ENCODE measurements around the gene PRPF40B. TPM values are rescaled to one million over a fixed set of nuclear protein-coding genes. Genes with fewer than 3 reads are reported as not detected.

Gene PRPF40B
- total and polyA plus RNA-seq, 11 donors: 12.0 to 25.5 (median 20.9) TPM

DNA sequence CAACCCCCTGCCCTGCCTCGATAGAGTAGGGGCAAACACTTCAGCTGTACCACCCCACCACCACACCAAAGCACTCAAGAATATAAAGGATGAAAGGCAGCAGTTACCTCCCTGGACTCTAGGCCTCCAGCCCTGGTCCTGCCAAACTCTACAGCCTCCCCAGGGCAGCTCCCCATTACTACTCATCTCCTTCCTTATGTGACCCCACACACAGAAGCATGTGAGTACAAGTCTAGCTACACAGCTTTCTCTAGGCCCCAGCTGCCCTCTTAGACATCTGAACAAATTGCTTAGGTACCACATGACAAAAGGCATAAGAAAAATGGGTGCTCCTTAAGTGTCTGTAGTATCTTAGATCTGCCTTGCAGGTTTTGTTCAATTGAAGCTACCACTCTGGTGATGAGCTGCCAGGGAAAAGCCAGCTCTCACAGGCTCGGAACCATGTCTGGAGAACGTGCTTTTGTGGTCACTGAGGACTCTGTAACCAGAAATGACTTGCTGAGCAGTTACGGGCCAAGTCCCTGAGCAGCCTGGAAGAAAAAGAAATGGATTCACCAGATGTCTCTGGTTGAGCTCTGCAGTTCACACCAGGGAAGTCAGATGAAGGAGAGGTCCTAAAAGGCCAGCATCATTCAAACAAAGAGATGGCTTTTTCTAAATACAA, 51.1 kb downstream of the PRPF40B start:
- 29 to 51% (median 47%) methylated on average over 4 of the region's 4 CpGs for WGBS, 4 donors
- ATAC-seq: peak; percentile 9 to 51 (median 32)
- peak overlapping the region in 3 of 12 donors; percentile 20 to 34 (median 28) for H3K4me3 ChIP-seq

DNA sequence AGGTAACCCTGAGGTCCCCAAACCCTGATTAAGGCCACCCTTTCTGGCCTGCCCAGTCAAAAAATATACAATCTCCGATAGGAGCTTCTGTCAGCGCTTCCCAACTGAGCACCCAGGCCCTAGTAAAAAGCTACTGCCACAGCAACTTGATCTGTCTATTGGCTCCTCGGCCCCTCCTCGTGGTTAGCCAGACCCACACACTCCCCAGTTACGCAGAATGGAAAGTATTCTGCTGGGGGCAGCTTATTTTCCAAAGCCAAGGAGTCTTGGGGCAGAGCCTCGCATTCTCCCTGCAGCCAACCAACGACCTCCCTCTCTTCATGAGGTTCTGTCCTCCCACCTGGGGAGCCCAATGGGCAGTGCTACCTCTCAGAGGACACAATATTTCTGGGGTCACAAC, 51.8 kb downstream of the PRPF40B start:
- peak overlapping the region; percentile 84 to 99 (median 92) for H3K27ac ChIP-seq
- no peaks in the 10 kb centered on the region for H3K9me3 ChIP-seq
- WGBS, 4 donors: 67 to 82% (median 75%) methylated on average over 6 to 7 of the region's 7 CpGs
- intact Hi-C loops (cut with DNase I): loop anchor here in 1 of 10 donors (2.0 kb wide), 1 partner anchor 30 kb away; no protein-coding TSS in a partner anchor
- no peak overlapping the region for H3K4me3 ChIP-seq
- TF ChIP-seq, protein P1, sequence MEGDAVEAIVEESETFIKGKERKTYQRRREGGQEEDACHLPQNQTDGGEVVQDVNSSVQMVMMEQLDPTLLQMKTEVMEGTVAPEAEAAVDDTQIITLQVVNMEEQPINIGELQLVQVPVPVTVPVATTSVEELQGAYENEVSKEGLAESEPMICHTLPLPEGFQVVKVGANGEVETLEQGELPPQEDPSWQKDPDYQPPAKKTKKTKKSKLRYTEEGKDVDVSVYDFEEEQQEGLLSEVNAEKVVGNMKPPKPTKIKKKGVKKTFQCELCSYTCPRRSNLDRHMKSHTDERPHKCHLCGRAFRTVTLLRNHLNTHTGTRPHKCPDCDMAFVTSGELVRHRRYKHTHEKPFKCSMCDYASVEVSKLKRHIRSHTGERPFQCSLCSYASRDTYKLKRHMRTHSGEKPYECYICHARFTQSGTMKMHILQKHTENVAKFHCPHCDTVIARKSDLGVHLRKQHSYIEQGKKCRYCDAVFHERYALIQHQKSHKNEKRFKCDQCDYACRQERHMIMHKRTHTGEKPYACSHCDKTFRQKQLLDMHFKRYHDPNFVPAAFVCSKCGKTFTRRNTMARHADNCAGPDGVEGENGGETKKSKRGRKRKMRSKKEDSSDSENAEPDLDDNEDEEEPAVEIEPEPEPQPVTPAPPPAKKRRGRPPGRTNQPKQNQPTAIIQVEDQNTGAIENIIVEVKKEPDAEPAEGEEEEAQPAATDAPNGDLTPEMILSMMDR (IDR thresholded peaks at IDR 0.05): no peak
- no peak for TF ChIP-seq POLR2A (IDR thresholded peaks at IDR 0.05)
- ATAC-seq (no peak), DNase-seq (no peak)
- peaks cover 43 to 71% (median 65%) of the 10 kb centered on the region in 12 donors for H3K4me1 ChIP-seq
- no peaks in the 10 kb centered on the region for H3K36me3 ChIP-seq
- H3K27me3 ChIP-seq: no peaks in the 10 kb centered on the region

More for the DNA sequence above, 51.1 kb downstream of the PRPF40B start:
- H3K36me3 ChIP-seq: no peaks in the 10 kb centered on the region
- TF ChIP-seq, protein P1 (IDR thresholded peaks at IDR 0.05): no peak
- TF ChIP-seq POLR2A (IDR thresholded peaks at IDR 0.05): no peak
- H3K27me3 ChIP-seq: no peaks in the 10 kb centered on the region
- DNase-seq: peak in 4 of 5 donors; percentile 43 to 60 (median 56)
- H3K9me3 ChIP-seq: no peaks in the 10 kb centered on the region
- peak overlapping the region; percentile 84 to 99 (median 92) for H3K27ac ChIP-seq
- intact Hi-C loops (cut with DNase I): loop anchor here in 5 of 10 donors (1.0 to 5.0 kb wide), 3 partner anchors 30 to 33 kb away; partner anchors contain the start of gene FMNL3 (in 3 of the 5)
- peaks cover 43 to 78% (median 69%) of the 10 kb centered on the region in 12 donors for H3K4me1 ChIP-seq

GRCh38 chr12:49678711-49679110, 55.4 kb downstream of the PRPF40B start:
- DNase-seq (no peak), ATAC-seq (no peak)
- H3K27ac ChIP-seq: no peak overlapping the region
- H3K4me3 ChIP-seq: no peak overlapping the region
- H3K9me3 ChIP-seq: no peaks in the 10 kb centered on the region
- 86 to 91% (median 87%) methylated on average over 3 of the region's 3 CpGs for WGBS, 4 donors
- peaks cover 15 to 53% (median 42%) of the 10 kb centered on the region in 12 donors for H3K4me1 ChIP-seq
- no peak for TF ChIP-seq POLR2A (IDR thresholded peaks at IDR 0.05)
- H3K36me3 ChIP-seq: no peaks in the 10 kb centered on the region
- H3K27me3 ChIP-seq: no peaks in the 10 kb centered on the region
- intact Hi-C loops (cut with DNase I): no loop called here

DNA sequence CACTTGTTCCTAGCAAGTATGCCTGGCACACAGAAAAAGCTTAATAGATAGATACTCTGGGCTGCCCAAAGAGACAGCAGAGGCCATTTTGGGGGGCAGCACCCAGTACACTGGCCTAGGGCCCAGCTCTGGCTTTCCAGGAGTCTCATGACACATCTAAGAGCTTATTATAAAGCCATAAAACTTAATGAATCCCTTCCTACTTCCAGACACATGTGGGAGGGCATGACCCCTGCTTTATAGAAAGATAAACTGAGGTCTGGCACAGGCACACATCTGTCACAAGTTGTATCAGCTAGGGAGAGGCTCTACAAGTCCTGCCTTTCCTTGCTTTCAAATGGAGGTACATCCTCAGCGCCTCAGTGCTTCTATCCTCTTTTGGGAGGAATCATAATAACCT, 56.7 kb downstream of the PRPF40B start:
- no peak for DNase-seq
- no peak overlapping the region for H3K27ac ChIP-seq
- ATAC-seq: no peak

More for the DNA sequence above, 56.7 kb downstream of the PRPF40B start:
- no peak overlapping the region for H3K4me3 ChIP-seq
- no peak for TF ChIP-seq POLR2A (IDR thresholded peaks at IDR 0.05)
- TF ChIP-seq, protein P1 (IDR thresholded peaks at IDR 0.05): no peak
- intact Hi-C loops (cut with DNase I): no loop called here
- peaks cover 4 to 53% (median 40%) of the 10 kb centered on the region in 12 donors for H3K4me1 ChIP-seq
- 93 to 100% (median 95%) methylated on average over 1 of the region's 1 CpG for WGBS, 4 donors
- H3K36me3 ChIP-seq: no peaks in the 10 kb centered on the region
- no peaks in the 10 kb centered on the region for H3K9me3 ChIP-seq
- H3K27me3 ChIP-seq: no peaks in the 10 kb centered on the region
